ENCODE results near the gene INTS1.

Gene INTS1, protein sequence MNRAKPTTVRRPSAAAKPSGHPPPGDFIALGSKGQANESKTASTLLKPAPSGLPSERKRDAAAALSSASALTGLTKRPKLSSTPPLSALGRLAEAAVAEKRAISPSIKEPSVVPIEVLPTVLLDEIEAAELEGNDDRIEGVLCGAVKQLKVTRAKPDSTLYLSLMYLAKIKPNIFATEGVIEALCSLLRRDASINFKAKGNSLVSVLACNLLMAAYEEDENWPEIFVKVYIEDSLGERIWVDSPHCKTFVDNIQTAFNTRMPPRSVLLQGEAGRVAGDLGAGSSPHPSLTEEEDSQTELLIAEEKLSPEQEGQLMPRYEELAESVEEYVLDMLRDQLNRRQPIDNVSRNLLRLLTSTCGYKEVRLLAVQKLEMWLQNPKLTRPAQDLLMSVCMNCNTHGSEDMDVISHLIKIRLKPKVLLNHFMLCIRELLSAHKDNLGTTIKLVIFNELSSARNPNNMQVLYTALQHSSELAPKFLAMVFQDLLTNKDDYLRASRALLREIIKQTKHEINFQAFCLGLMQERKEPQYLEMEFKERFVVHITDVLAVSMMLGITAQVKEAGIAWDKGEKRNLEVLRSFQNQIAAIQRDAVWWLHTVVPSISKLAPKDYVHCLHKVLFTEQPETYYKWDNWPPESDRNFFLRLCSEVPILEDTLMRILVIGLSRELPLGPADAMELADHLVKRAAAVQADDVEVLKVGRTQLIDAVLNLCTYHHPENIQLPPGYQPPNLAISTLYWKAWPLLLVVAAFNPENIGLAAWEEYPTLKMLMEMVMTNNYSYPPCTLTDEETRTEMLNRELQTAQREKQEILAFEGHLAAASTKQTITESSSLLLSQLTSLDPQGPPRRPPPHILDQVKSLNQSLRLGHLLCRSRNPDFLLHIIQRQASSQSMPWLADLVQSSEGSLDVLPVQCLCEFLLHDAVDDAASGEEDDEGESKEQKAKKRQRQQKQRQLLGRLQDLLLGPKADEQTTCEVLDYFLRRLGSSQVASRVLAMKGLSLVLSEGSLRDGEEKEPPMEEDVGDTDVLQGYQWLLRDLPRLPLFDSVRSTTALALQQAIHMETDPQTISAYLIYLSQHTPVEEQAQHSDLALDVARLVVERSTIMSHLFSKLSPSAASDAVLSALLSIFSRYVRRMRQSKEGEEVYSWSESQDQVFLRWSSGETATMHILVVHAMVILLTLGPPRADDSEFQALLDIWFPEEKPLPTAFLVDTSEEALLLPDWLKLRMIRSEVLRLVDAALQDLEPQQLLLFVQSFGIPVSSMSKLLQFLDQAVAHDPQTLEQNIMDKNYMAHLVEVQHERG (N-terminal part only)

DNA sequence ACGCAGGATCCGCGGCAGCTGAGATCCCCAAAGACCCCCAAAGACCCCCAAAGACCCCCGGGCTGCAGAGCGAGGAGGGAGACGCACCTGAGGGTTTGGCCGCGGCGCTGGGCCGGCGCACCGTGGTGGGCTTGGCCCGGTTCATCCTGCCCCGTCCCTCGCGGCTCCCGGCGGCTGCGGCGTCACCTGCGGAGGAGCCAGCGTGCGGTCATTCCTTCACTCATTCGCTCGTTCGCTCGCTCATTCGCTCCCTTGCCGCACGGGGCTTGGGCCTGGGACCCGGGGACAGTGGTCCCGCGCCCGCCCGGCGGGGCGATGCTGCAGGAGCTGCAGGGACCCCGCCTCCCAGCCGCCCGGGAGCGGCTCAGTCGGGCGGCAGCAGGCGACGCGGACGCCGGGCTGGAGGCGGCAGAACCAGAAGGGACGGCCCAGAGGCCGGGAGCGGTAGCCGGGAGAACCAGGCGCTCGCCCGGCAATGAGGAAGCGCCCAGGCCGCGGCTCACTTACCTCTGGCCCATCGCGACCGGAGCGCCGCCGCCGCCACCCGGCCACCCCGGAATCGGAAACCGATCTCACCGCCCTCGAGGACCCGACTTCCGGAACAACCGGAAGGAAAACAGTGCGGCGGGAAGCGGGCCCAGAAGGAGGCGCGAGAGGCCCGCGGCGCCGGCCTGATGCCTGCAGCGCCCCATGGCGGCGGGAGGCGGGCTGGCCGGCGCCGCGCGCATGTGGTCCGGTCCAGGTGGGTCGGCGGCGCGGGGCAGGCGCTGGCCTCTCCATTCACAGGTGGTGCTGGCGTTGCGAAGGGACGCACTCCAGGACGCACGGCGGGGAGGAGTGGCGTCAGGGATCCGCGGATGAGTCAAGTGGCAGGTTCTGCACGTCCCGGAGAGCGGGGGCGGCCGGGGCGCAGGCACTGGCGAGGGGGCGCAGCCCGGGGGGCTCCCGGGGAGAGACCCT lies at the start of gene INTS1:
Gene INTS1, minus strand, starts transcription at position 574 of the 960 bp plus-strand sequence. Its CDS starts 429 bp downstream, at position 145.
- DNase-seq = peak; percentile 90

DNA sequence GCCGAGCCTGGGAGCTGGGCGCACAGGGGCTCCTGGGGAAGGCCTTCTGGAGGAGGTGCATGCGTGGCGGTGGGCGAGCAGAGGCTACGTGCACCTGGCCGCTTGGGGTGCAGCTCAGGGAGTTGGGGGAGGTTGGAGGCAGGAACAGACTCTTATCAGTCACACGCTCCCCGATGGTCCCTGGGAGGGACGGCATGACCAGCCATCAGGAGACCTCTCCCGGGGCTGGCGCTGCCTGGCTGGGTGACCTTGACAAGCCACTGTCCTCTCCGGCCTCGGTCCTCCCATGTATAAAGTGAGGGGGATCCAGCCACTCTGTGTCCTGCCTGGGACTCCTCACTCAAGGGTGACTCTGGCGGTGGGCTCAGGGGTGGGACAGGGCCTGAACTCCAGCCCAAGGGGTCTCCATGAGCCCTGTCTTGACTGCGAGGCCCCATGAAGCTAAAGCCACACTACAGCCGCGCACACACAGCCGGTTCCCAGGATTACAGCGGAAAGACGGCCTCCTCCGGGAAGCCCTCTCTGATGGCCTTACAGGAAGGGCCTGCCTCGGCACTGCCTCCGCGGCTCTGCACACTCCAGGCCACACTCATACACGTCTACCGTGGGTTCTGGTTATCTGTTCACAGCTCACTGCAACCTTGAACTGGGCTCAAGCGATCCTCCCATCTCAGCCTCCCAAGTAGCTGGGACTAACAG lies 49.5 kb upstream of the INTS1 start:
- DNase-seq = no peak

DNA sequence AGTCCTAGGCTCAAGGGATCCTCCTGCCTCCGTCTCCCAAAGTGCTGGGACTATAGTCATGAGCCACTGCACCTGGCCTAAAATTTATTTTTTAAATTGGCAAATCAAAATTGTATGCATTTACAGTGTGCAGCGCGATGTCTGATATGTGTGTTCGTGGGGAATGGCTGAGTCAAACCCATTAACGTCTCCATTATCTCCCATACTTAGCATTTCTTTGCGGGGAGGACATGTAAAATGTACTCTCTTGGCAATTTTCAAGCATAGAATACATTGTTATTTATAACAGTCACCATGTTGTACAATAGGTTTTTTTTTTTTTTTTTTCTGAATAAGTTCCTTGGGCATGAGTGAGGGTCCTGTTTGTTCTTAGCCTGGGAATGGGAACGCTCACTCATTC lies 48.0 kb upstream of the INTS1 start:
- no peak for DNase-seq

DNA sequence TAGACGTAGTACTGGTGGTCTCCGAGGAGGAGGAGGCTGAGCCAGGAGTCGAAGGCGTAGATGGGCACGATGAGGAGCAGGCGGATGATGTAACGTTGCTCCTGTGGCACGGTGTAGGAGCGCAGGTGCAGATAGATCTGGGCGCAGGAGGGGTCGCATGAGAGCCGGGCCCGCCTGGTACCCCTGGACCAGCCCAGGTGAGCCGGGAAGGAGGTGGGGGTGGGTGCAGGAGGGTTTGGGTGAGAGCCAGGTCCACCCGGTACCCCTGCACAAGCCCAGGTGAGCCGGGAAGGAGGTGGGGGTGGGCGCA lies 46.6 kb upstream of the INTS1 start:
- DNase-seq = no peak

DNA sequence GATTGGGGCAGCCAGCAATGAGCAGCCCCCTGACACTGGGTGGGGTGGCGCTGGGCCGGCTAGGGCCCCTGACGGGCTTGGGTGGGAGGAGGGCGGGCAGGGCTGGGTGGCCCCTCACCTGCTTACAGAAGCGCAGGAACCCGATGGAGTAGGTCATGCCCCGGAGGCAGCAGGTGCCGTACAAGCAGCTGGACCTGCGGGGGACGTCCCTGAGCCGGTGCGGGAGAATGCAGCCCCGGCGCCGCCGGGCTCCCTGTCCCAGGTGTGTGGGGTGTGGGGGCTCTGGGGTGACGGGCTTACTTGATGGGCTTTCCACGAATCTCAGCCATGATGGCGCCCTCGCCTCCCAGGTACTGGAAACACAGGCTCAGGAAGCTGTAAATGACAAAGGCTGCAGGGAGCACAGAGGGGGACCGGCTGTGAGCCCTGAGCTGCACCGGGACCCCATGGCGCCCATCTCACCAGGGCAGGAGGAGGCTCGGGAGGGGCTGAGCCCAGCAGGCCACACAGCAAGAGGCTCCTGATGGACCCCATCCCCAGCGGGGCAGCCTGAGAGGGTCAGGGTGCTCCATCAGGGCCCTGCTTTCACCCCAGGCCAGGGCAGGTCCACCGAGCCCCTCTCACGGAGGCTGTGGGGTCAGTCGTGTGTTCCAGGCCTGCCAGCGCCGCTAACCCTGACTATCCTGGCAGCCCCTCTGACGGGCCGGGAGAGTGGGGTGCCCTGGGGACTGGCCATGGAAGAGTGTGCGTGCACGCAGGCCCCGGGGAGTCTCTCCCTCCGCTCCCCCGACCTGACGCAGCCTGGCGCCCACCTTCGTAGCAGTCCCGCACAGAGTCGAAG lies 46.0 kb upstream of the INTS1 start:
- DNase-seq = no peak

DNA sequence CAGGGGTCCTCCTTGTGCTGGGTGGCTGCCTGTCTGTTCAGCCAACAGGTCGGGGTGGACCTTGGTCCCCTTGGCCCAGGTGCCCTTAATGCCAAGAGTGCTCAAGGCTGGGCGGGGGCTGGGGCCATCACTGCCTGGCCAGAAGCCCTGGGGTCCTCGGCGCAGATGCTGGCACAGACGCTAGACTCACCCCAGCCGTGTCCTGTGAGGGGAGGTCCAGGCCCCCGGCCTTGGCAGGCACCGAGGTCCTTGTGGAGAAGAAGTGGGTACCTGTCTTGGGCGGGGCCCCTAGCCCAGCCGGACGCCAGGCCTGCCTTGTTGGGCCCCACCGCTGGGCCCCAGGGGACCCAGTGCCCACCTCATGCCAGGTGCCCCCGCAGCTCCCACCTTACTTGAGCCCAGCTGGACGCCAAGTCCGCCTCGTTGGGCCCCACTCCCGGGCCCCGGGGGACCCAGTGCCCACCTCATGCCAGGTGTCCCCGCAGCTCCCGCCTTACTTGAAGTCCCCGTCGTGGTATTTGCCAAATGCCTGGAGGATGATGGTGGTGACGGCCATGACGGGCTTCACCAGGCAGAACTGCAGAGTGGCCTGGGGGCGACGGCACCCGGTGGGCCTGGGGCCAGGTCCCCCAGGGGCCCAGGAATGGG lies 45.3 kb upstream of the INTS1 start:
- no peak for DNase-seq

DNA sequence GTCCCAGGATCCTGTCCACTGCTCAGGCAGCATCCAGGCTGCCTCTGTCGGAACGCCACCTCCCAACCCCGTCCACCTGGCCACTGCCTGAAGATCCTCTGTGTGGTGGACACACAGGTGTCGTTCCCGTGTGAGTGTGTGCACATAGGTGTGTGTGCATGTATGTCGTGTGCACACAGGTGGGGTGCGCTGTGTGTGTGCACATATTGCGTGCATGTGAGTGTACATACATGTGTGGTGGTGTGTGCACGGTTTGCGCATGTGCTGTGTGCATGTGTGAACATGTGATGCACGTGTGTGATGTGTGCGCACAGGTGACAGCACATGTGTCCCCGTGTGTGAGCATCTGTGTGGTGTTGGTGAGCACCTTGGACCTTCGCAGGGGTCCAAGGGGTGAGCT lies 44.8 kb upstream of the INTS1 start:
- DNase-seq = no peak

DNA sequence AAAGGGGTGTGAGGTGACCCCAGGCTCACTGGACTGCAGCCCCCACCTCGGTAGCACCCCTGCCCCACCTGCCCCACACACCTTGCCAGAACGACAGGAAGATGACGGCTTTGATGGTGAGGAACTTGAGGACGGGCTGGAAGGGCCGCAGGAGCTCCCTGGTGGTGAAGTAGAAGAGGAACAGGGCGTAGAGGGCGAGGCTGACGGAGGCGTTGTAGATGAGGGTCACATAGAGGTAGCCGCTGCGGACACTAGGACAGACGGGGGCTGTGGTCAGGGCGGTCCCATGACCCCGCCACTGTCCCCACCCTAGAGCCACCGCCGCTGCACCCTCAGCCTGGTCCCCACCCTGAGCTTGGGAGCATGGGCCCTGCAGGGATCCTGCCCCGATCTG lies 44.2 kb upstream of the INTS1 start:
- DNase-seq = no peak

DNA sequence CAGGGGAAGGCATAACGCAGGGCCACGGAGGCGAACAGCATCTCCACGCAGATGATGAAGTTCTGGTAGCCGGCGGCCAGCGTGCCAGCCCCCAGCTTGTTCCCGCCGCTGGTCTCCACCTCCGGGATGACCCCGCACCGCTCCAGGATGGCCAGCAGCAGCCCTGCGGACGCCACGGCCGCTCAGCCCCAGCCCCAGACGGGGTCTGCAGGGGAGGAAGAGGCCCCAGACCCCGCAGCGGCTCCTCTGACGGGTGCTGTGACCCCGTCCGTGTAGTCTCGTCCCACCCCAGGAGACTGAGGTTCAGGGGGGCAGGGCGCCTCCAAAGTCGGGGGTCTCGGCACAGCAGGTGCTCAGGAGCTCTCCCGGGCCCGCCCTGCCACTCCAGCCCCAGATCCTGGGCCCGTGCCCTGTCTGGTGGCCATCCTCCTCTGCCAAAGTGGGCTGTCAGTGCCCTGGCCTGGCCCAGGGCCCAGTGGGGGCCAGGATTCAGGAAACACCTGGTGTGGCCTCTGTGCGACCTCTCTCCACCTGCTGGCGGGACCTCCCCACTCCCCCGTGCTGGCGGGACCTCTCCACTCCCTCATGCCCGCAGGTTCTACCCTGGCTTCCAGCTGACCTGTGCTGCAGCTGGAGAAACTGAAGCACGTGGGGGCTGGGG lies 43.7 kb upstream of the INTS1 start:
- DNase-seq = no peak

DNA sequence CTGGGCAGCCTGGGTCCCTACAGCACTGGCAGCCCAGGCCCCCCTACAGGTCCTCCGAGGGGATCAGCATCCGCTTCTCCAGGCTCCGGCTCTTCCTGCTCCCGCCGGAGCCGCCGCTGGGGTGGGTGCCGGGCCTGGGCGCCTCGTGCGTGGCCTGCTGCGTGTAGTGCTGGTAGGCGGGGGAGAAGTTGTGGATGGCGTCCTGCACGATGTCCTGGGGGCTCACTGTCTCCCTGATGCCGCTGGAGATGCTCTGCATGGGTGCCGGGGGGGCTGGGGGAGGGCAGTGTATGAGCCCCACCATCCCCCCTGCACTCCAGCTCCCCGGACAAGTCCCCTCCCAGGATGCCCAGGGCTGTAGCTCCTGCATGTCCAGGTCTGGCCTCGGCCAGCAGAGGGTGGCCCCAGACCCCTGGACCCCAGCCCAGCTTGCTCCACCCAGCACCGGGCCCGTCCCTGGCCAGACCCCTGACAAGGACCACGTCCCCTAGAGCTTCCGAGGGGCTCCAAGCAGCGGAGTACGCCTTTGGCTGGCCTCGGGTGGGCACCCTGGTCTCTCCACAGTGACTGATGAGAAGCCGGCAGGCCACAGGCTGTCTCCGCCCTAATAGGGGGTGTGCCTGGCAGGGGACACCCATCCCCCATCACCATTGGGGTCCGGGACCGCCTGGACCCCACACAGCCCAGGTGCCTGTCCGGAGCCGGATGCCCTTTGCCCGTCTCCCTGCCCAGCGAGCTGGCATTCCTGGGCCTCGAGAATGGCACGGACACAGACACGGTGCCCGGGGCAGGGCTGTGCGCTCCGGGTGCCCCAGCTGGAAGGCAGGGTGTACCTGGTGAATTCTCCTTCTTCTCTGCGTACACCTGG lies 43.0 kb upstream of the INTS1 start:
- no peak for DNase-seq

DNA sequence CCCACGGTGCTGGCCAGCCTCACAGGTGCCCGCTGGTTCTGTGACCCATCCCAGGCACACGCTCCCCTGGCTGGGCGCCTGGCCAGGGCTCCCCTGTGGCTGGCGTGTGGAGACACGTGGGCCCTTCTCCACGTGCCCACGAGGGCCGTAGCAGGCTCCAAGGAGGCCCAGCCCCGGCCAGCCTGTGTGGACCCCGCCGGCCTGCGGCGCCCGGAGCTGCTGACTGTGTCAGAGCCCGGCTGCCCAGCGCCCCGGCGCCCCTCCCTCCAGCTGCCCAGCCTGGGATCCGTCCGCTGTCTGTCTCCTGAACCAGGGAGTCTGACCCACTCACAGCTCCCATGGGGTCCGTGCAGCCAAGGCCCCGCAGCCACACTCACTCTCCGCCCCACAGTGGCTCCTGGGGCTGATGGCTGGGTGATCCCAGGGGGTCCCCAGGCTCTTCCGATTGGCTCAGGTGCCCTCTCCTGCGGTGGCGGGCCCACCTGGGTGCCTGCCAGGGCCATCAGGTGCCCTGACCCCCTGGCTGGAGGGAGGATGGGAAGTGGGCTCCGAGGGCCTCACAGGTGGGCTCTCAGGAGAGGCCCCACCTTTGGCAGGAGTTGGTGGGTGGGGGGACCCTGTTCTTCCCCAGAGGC lies 42.2 kb upstream of the INTS1 start:
- DNase-seq = no peak

DNA sequence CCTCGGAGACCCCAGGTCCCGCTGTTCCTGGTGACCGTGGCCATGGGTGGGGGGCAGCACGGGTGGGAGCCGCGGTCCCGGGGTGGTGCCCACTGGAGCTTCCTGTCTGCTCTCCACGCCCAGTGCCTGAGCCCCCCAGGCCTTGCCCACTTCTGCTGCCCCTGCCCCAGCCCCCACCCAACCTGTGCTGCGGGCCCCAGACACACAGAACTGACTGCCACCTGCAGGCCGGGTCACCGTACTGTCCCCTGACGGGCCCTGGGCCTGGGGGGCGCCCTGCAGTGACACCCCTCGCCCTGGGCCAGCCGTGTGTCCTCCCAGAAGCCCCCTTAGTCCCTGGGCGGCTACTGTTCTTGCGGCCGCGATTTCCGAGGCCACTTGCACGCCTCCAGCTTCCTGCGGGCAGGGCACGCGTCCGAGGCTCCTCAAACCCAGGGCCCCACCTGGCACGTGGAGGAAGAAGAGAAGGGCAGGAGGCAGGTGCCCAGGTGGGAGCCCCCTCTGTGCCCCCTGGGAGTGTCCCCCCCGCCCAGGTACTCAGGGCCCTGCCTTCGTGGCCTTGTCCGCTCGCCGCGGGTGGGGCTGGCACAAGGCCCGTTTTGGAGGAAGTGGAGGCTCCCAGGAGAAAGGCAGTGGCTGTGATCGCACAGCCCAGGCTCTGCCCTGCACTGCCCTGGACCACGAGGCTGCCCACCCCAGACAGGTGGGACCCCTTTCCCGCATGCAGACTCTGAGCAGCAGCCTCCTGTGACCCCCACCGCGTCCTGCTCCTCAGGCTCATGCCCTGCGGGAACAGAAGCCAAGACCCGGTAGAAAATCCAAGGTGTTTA lies 41.4 kb upstream of the INTS1 start:
- no peak for DNase-seq

DNA sequence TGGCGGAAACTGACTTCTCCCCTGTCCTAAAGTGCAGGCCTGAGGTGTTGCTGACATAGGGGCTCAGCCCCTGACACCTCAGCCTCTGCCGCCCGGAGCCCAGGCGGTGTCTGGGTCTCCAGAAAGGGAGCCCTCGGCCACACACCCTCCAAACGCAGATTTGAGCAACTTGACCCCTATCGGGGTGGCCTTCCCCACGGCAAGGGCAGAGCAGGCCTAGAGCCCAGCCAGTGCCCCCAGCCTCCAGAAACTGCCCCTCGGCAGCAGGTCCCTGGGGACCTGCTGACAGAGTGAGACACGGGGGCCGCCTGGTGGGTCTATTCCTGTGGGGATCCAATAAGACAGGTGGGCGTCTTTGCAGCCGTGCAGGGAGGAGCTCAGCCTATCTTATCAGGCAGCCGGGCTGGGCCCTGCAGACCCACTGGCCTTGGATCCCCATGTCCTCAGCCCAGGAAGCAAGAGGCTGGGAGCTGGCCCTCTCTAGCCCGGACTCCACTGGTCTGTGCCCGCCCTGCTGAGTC lies 40.8 kb upstream of the INTS1 start:
- no peak for DNase-seq

DNA sequence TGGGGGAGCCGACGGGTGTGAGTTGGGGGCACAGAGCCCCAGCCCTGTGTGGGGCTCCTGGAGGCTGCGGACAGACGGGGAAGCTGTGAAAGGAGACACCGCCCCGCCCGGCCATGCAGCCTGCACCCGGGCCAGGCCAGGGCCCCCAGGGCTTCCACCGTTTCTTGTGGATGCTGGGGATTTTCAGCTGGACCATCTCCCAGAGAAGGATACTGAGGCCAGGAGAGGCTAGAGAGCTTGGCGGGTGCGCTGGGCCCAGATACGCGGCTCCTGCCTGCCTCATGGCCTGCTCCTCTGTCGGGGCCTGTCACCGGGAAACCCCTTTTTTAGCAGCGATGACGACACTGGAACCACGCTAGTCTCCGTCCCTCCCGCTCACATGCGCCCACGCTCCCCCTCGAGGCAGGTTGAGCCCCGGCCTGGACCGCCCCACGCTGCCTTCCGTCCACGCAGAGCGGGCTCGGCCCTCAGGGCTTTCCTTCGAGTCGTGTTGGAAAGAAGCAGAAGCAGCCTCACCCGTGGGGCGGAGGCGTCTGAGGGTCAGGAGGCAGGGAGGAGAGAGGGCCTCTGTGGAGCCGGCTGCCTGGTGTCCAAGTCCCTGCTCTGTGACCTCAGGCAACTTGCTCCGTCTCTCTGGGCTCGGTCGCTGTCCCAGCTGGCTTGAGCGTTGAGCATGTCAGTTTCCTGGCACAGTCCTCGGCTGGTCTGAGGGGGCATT lies 40.1 kb upstream of the INTS1 start:
- no peak for DNase-seq

DNA sequence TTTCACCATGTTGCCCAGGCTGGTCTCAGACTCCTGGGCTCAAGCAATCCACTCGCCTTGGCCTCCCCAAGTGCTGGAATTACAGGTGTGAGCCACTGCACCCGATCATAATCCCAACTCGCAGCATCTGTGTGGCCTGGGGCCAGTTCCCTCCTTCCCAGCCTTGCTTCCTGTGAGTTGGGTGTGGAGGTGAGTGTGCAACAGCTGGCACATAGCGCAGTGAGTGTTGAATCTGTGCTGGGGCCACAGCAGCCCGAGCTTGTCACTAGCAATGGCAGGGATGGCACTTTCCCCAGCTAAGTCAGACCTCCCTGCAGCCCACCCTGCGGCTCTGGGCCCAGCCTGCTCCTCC lies 39.6 kb upstream of the INTS1 start:
- no peak for DNase-seq
